Caco-2 (cell line): ENCODE data around the gene GAK. TPM values are rescaled to one million over a fixed set of nuclear protein-coding genes. Genes with fewer than 3 reads are reported as not detected.

Source experiments
- BruUV-seq: library from RNA; stranded (reverse); fragments of 400-500 nt; replicated peaks from 2 replicates; lab custom pipeline; 2021; lab: Mats Ljungman, UMichigan
- CTCF ChIA-PET: fragments of 300-600 bp; sonication (Branson Sonifier 250); formaldehyde crosslinking; loops from one replicate; lab custom pipeline; 2022; ENCODE audit warnings: antibody characterized with exemption; lab: Charles Lee
- POLR2A ChIA-PET: fragments of 300-600 bp; sonication (Branson Sonifier 250); formaldehyde crosslinking; loops from one replicate; lab custom pipeline; 2022; ENCODE audit warnings: antibody characterized with exemption; lab: Charles Lee
- DNase-seq, 2 experiments: peaks; one replicate each; pipeline versions ENCODE4 v3.0.0 to v3.0.0-alpha.2; 2020 to 2022
- H3K27me3 ChIP-seq: replicated peaks from 2 replicates; pipeline ENCODE4 v1.6.0; 2011; ENCODE audit warnings: low read length; ENCODE audit not compliant: control insufficient read depth, insufficient read depth
- H3K36me3 ChIP-seq: 2 replicates; pipeline ENCODE4 v1.5.1; 2011; ENCODE audit warnings: low read length; ENCODE audit not compliant: control insufficient read depth, insufficient read depth
- H3K4me1 ChIP-seq: fragments of 250-450 bp; sonication (Bioruptor Pico); 2 replicates; pipeline ENCODE4 v1.5.1; 2020; ENCODE audit warnings: mild to moderate bottlenecking
- H3K4me3 ChIP-seq: 2 replicates; pipeline ENCODE4 v1.5.1; 2011; ENCODE audit warnings: low read depth, mild to moderate bottlenecking, control low read depth, low read length
- H3K9me3 ChIP-seq: fragments of 250-450 bp; sonication (Bioruptor Pico); 2 replicates; pipeline ENCODE4 v1.5.1; 2020; ENCODE audit warnings: mild to moderate bottlenecking, moderate library complexity
- H3K27ac Mint-ChIP-seq: one replicate; pipeline ENCODE4 v1.8.0; 2022; ENCODE audit warnings: mixed read lengths; ENCODE audit not compliant: unreplicated experiment
- H3K27me3 Mint-ChIP-seq: one replicate; pipeline ENCODE4 v1.8.0; 2022; ENCODE audit warnings: mixed read lengths; ENCODE audit not compliant: insufficient read depth, unreplicated experiment
- H3K36me3 Mint-ChIP-seq: one replicate; pipeline ENCODE4 v1.8.0; 2022; ENCODE audit warnings: mild to moderate bottlenecking, mixed read lengths; ENCODE audit not compliant: insufficient read depth, unreplicated experiment
- H3K4me1 Mint-ChIP-seq: one replicate; pipeline ENCODE4 v1.8.0; 2022; ENCODE audit warnings: low read depth, mixed read lengths; ENCODE audit not compliant: unreplicated experiment
- H3K4me3 Mint-ChIP-seq: one replicate; pipeline ENCODE4 v1.8.0; 2022; ENCODE audit warnings: mild to moderate bottlenecking, moderate library complexity, mixed read lengths; ENCODE audit not compliant: unreplicated experiment
- H3K9me3 Mint-ChIP-seq: one replicate; pipeline ENCODE4 v1.8.0; 2022; ENCODE audit warnings: mixed read lengths; ENCODE audit not compliant: unreplicated experiment
- intact Hi-C: fragments of 100-400 bp; cut with micrococcal nuclease; formaldehyde crosslinking; loops from one replicate; pipeline ENCODE4 v1.10.0; 2022; ENCODE audit not compliant: unreplicated experiment
- total RNA-seq: library from RNA; stranded (reverse); gene quantifications from 2 replicates; pipeline ENCODE4 v1.2.3, GENCODE V29; 2022
- TF ChIP-seq, protein P1 (sequence below), 2 experiments: fragments of 200-600 bp in 1 of 2; IDR thresholded peaks; 1 replicate in 1 of 2; 2 replicates in 1 of 2; pipeline versions ENCODE4 v1.5.1 to v1.8.0; 2011 to 2022; ENCODE audit warnings: antibody characterized with exemption in 1 of 2, control low read depth in 1 of 2, inconsistent platforms in 1 of 2, low read depth in 1 of 2, low read length in 1 of 2, mild to moderate bottlenecking in 1 of 2, moderate library complexity in 1 of 2; ENCODE audit not compliant: insufficient read depth in 1 of 2, severe bottlenecking in 1 of 2, unreplicated experiment in 1 of 2

The GAK gene
- total RNA-seq, 1 experiment from 2014 or later = 126 TPM

DNA sequence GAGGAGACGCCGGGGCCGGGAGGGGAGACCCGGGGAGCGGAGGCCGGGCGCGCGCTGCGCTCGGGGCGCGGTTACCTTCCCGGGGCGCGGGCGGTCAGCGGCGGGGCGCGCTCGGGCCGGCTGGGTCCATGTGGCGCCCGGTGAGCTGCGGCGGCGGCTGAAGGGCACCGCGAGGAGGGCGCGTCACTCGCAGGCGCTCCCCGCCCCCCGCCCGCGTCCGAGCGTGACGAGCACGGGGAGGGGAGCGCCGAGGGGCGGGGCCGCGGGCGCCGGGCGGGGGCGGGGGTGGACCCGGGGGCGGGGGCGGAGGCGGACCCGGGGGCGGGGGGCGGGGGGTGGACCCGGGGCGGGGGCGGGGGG is 106.2 kb downstream of the GAK start, which contains the start of gene CPLX1:
CPLX1 (minus strand) TSS at position 159 of the 360 bp plus-strand sequence. CDS start 1,607 bp downstream, outside the sequence.
- ChIA-PET CTCF (no interaction called here), POLR2A (no interaction called here)
- Mint-ChIP-seq H3K36me3 (no peaks in the 10 kb centered on the region), H3K9me3 (no peaks in the 10 kb centered on the region), H3K27me3 (peaks cover 10% of the 10 kb centered on the region), H3K27ac (no peak within 1 kb of the TSS), H3K4me1 (no peaks in the 10 kb centered on the region), H3K4me3 (peak within 1 kb of the TSS; percentile 59)
- TF ChIP-seq, protein P1, sequence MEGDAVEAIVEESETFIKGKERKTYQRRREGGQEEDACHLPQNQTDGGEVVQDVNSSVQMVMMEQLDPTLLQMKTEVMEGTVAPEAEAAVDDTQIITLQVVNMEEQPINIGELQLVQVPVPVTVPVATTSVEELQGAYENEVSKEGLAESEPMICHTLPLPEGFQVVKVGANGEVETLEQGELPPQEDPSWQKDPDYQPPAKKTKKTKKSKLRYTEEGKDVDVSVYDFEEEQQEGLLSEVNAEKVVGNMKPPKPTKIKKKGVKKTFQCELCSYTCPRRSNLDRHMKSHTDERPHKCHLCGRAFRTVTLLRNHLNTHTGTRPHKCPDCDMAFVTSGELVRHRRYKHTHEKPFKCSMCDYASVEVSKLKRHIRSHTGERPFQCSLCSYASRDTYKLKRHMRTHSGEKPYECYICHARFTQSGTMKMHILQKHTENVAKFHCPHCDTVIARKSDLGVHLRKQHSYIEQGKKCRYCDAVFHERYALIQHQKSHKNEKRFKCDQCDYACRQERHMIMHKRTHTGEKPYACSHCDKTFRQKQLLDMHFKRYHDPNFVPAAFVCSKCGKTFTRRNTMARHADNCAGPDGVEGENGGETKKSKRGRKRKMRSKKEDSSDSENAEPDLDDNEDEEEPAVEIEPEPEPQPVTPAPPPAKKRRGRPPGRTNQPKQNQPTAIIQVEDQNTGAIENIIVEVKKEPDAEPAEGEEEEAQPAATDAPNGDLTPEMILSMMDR (IDR thresholded peaks at IDR 0.05; ENCODE audit: insufficient read depth in 1 of 2, low read depth in 1 of 2, low read length in 1 of 2, severe bottlenecking in 1 of 2, unreplicated experiment in 1 of 2) = no peak
- H3K36me3 ChIP-seq = no peaks in the 10 kb centered on the region
- no TSS peak for BruUV-seq
- H3K4me3 ChIP-seq = peak within 1 kb of the TSS; percentile 43
- peaks cover 4% of the 10 kb centered on the region; the same call in 1 of the 2 replicates for H3K4me1 ChIP-seq
- intact Hi-C loops = no loop called here
- DNase-seq = peak in 1 of 2 experiments; percentile 69
- H3K27me3 ChIP-seq = no peaks in the 10 kb centered on the region
- H3K9me3 ChIP-seq = no peaks in the 10 kb centered on the region

GRCh38 chr4:825063-825970 is 106.8 kb downstream of the GAK start:
- H3K27me3 Mint-ChIP-seq = peaks cover 10% of the 10 kb centered on the region
- BruUV-seq = no TSS peak
- H3K4me1 Mint-ChIP-seq = no peaks in the 10 kb centered on the region
- intact Hi-C loops = no loop called here
- peak overlapping the region; percentile 43 for H3K4me3 ChIP-seq
- no peaks in the 10 kb centered on the region for H3K36me3 Mint-ChIP-seq
- no peaks in the 10 kb centered on the region for H3K9me3 Mint-ChIP-seq
- H3K27me3 ChIP-seq = no peaks in the 10 kb centered on the region
- ChIA-PET POLR2A (no interaction called here), CTCF (no interaction called here)
- no peaks in the 10 kb centered on the region for H3K36me3 ChIP-seq
- no peak overlapping the region for H3K27ac Mint-ChIP-seq
- peaks cover 4% of the 10 kb centered on the region; the same call in 1 of the 2 replicates for H3K4me1 ChIP-seq
- TF ChIP-seq, protein P1 (IDR thresholded peaks at IDR 0.05; ENCODE audit: insufficient read depth in 1 of 2, low read depth in 1 of 2, low read length in 1 of 2, severe bottlenecking in 1 of 2, unreplicated experiment in 1 of 2) = no peak
- H3K4me3 Mint-ChIP-seq = peak overlapping the region; percentile 59
- peak in 1 of 2 experiments; percentile 58 for DNase-seq
- no peaks in the 10 kb centered on the region for H3K9me3 ChIP-seq

GRCh38 chr4:824461-825062 is 107.6 kb downstream of the GAK start:
- CTCF ChIA-PET = no interaction called here
- H3K9me3 Mint-ChIP-seq = no peaks in the 10 kb centered on the region
- Histone ChIP-seq H3K4me3 (no peak overlapping the region; the same call in 1 of the 2 replicates), H3K36me3 (no peaks in the 10 kb centered on the region), H3K4me1 (peaks cover 4% of the 10 kb centered on the region; the same call in 1 of the 2 replicates), H3K27me3 (no peaks in the 10 kb centered on the region), H3K9me3 (no peaks in the 10 kb centered on the region)
- no peaks in the 10 kb centered on the region for H3K36me3 Mint-ChIP-seq
- DNase-seq = no peak
- TF ChIP-seq, protein P1 (IDR thresholded peaks at IDR 0.05; ENCODE audit: insufficient read depth in 1 of 2, low read depth in 1 of 2, low read length in 1 of 2, severe bottlenecking in 1 of 2, unreplicated experiment in 1 of 2) = no peak
- H3K27me3 Mint-ChIP-seq = peaks cover 10% of the 10 kb centered on the region
- intact Hi-C loops = no loop called here
- no TSS peak for BruUV-seq
- no peaks in the 10 kb centered on the region for H3K4me1 Mint-ChIP-seq
- POLR2A ChIA-PET = no interaction called here
- H3K27ac Mint-ChIP-seq = no peak overlapping the region
- H3K4me3 Mint-ChIP-seq = peak overlapping the region; percentile 59
